ENCODE data around the gene PXMP2. TPM values are rescaled to one million over a fixed set of nuclear protein-coding genes. Genes with fewer than 3 reads are reported as not detected.

Gene PXMP2
- total RNA-seq, 6 experiments from 2014 or later, result 19.8 to 22.6 (median 21.9) TPM

GRCh38 chr12:132658149-132658894 lies 29.1 kb upstream of the PXMP2 start:
- no peak for DNase-seq
- Mint-ChIP-seq H3K27ac (no peak overlapping the region), H3K4me3 (no peak overlapping the region), H3K27me3 (ENCODE audit: insufficient read depth) (no peaks in the 10 kb centered on the region; the same call in 1 of the 2 replicates), H3K4me1 (ENCODE audit: low read depth) (no peaks in the 10 kb centered on the region), H3K36me3 (ENCODE audit: low read depth) (peaks cover 36% of the 10 kb centered on the region), H3K9me3 (no peaks in the 10 kb centered on the region)
- TF ChIP-seq CTCF (IDR thresholded peaks at IDR 0.05), result no peak

GRCh38 chr12:132659146-132659545 lies 28.2 kb upstream of the PXMP2 start:
- peaks cover 40% of the 10 kb centered on the region for H3K36me3 Mint-ChIP-seq (ENCODE audit: low read depth)
- no peaks in the 10 kb centered on the region; the same call in 1 of the 2 replicates for H3K27me3 Mint-ChIP-seq (ENCODE audit: insufficient read depth)
- no peak for DNase-seq
- no peaks in the 10 kb centered on the region for H3K9me3 Mint-ChIP-seq
- no peaks in the 10 kb centered on the region for H3K4me1 Mint-ChIP-seq (ENCODE audit: low read depth)
- no peak for TF ChIP-seq CTCF (IDR thresholded peaks at IDR 0.05)
- no peak overlapping the region for H3K4me3 Mint-ChIP-seq
- H3K27ac Mint-ChIP-seq, result no peak overlapping the region

GRCh38 chr12:132660052-132660451 lies 27.3 kb upstream of the PXMP2 start:
- DNase-seq, result no peak
- Mint-ChIP-seq H3K4me3 (no peak overlapping the region), H3K27ac (no peak overlapping the region), H3K4me1 (ENCODE audit: low read depth) (no peaks in the 10 kb centered on the region), H3K27me3 (ENCODE audit: insufficient read depth) (no peaks in the 10 kb centered on the region; the same call in 1 of the 2 replicates), H3K36me3 (ENCODE audit: low read depth) (peaks cover 41% of the 10 kb centered on the region), H3K9me3 (no peaks in the 10 kb centered on the region)
- no peak for TF ChIP-seq CTCF (IDR thresholded peaks at IDR 0.05)

- Mint-ChIP-seq H3K36me3 (ENCODE audit: low read depth) (peaks cover 51% of the 10 kb centered on the region), H3K27ac (no peak overlapping the region), H3K4me1 (ENCODE audit: low read depth) (no peaks in the 10 kb centered on the region), H3K9me3 (no peaks in the 10 kb centered on the region), H3K4me3 (no peak overlapping the region), H3K27me3 (ENCODE audit: insufficient read depth) (no peaks in the 10 kb centered on the region; the same call in 1 of the 2 replicates)
- no peak for TF ChIP-seq CTCF (IDR thresholded peaks at IDR 0.05)
- no peak for DNase-seq
Measured at GRCh38 chr12:132660996-132661395, 26.4 kb upstream of the PXMP2 start.

- H3K9me3 Mint-ChIP-seq, result no peaks in the 10 kb centered on the region
- no peak for TF ChIP-seq CTCF (IDR thresholded peaks at IDR 0.05)
- no peak overlapping the region for H3K4me3 Mint-ChIP-seq
- H3K36me3 Mint-ChIP-seq (ENCODE audit: low read depth), result peaks cover 53% of the 10 kb centered on the region
- DNase-seq, result no peak
- no peak overlapping the region for H3K27ac Mint-ChIP-seq
- H3K27me3 Mint-ChIP-seq (ENCODE audit: insufficient read depth), result no peaks in the 10 kb centered on the region; the same call in 1 of the 2 replicates
- no peaks in the 10 kb centered on the region for H3K4me1 Mint-ChIP-seq (ENCODE audit: low read depth)
Measured at GRCh38 chr12:132661972-132662371, 25.4 kb upstream of the PXMP2 start.

Measured in HFFc6 (cell line).